HG02759 (cell line): ENCODE results near the gene FAM200A.
A peak's percentile ranks its signal among the peaks of the same experiment; 100 is the strongest.
"Not testable (repeated sequence)": the region's sequence is repeated elsewhere in the genome, so short reads cannot be mapped to it uniquely, and the experiment has no call there.

Source experiments
- ATAC-seq: cut with Tn5 transposase; IDR thresholded peaks from one replicate; pipeline ENCODE4 v1.9.1; 2021; ENCODE audit warnings: mild to moderate bottlenecking, moderate library complexity; ENCODE audit not compliant: unreplicated experiment

Gene FAM200A

GRCh38 chr7:99551767-99552463 lies at the start of gene FAM200A:
Gene FAM200A, minus strand, starts transcription at chr7:99552114. Its CDS starts 3,707 bp downstream, at chr7:99548407.
- ATAC-seq, result peak; percentile 98

GRCh38 chr7:99599836-99600235 lies 47.9 kb upstream of the FAM200A start:
- ATAC-seq, result no peak

GRCh38 chr7:99597762-99598501 lies 46.0 kb upstream of the FAM200A start, which contains the start of gene TMEM225B:
Gene TMEM225B, plus strand, starts transcription at chr7:99598267. Its CDS starts 6,122 bp downstream, at chr7:99604389.
- no peak for ATAC-seq

- ATAC-seq, result no peak
Measured at GRCh38 chr7:99596408-99596955, 44.6 kb upstream of the FAM200A start.

GRCh38 chr7:99594948-99595745 lies 43.2 kb upstream of the FAM200A start:
- ATAC-seq, result no peak

- ATAC-seq, result no peak
Measured at GRCh38 chr7:99588868-99589267, 37.0 kb upstream of the FAM200A start.

- ATAC-seq, result not testable (repeated sequence)
Measured at GRCh38 chr7:99580778-99581332, 28.9 kb upstream of the FAM200A start.

GRCh38 chr7:99579956-99580777 lies 28.3 kb upstream of the FAM200A start:
- ATAC-seq, result peak; percentile 44

GRCh38 chr7:99579281-99579955 lies 27.5 kb upstream of the FAM200A start:
- no peak for ATAC-seq

- ATAC-seq, result no peak
Measured at GRCh38 chr7:99576251-99576650, 24.3 kb upstream of the FAM200A start.

- no peak for ATAC-seq
Measured at GRCh38 chr7:99573257-99573656, 21.3 kb upstream of the FAM200A start.

GRCh38 chr7:99571768-99572167 lies 19.9 kb upstream of the FAM200A start:
- ATAC-seq, result no peak

- ATAC-seq, result not testable (repeated sequence)
Measured at GRCh38 chr7:99568770-99569169, 16.9 kb upstream of the FAM200A start.

- ATAC-seq, result no peak
Measured at GRCh38 chr7:99563650-99564049, 11.7 kb upstream of the FAM200A start.

GRCh38 chr7:99562832-99563231 lies 10.9 kb upstream of the FAM200A start:
- no peak for ATAC-seq

- ATAC-seq, result no peak
Measured at GRCh38 chr7:99562114-99562784, 10.3 kb upstream of the FAM200A start.

GRCh38 chr7:99561737-99562051 lies 9.8 kb upstream of the FAM200A start:
- ATAC-seq, result no peak

- ATAC-seq, result no peak
Measured at GRCh38 chr7:99560834-99561736, 9.2 kb upstream of the FAM200A start.
